SKM-1 treated with dmso at 0.1 percent for 144 hours (cell line): ENCODE data around the gene CDRT15.
A peak's percentile ranks its signal among the peaks of the same experiment; 100 is the strongest.
"Not testable (repeated sequence)": the region's sequence is repeated elsewhere in the genome, so short reads cannot be mapped to it uniquely, and the experiment has no call there.

Experiments used
- DNase-seq: peaks from one replicate; lab custom pipeline; 2025; ENCODE audit not compliant: unreplicated experiment; lab: John Stamatoyannopoulos, UW

Gene CDRT15

GRCh38 chr17:14207791-14208190 lies 28.9 kb downstream of the CDRT15 start:
- DNase-seq: no peak

- no peak for DNase-seq
Measured at GRCh38 chr17:14206891-14207290, 29.8 kb downstream of the CDRT15 start.

GRCh38 chr17:14205992-14206461 lies 30.6 kb downstream of the CDRT15 start:
- DNase-seq: no peak

DNA sequence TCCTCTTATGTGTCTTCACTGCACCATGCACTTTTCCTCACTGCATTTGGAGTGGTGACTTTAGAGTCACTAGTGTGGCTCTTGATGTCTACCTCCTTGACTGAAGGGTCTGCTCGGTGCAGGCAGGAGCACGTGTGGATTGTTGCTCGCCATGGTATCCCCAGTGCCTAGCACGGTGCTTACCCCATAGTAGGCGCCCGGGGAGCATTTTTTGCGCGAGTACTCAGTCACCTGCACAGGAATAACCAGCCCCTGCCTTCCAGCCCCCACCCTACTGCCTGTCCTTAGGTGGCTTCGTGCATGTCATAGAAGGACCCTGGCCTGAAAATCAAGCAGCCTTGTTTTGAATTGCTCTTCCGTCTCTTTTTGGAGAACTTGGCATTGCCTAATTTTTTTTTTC lies 31.3 kb downstream of the CDRT15 start:
- DNase-seq: no peak

DNA sequence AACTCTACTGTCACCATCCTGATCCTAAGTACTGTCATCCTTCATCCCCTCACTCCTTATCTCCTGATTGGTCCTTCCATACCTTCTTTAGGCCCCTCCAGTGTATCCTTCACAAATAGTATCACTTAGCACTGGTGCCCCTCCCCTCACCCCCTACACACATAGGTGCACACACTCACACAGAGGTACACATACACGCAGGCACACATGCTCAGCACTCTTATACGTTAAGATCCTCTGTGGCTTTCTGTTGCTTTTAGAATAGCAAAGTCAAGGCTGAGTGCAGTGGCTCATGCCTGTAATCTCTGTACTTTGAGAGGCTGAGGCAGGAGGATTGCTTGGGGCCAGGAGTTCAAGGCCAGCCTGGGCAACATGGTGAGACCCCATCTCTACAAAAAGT lies 32.1 kb downstream of the CDRT15 start:
- no peak for DNase-seq

DNA sequence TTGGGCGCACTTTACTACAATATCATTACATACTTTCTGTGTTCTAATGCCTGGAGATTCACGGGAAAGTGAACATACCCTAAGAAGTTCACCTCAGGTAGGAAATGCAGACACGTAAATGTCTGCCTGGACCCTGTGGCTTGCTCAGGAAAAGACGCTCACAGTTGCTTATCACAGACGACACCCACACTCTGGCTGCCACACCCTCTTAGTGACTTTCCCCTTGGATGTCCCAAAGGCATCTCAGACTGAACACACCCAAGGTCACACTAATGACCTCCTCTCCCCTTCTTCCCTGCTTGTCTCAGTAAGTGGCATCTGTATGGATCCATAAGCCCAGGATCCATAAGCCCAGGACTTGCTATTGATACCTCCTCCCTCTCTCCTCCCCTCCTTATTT lies 32.6 kb downstream of the CDRT15 start:
- no peak for DNase-seq

- no peak for DNase-seq
Measured at GRCh38 chr17:14203388-14203787, 33.3 kb downstream of the CDRT15 start.

GRCh38 chr17:14202388-14203166 lies 34.1 kb downstream of the CDRT15 start:
- no peak for DNase-seq

DNA sequence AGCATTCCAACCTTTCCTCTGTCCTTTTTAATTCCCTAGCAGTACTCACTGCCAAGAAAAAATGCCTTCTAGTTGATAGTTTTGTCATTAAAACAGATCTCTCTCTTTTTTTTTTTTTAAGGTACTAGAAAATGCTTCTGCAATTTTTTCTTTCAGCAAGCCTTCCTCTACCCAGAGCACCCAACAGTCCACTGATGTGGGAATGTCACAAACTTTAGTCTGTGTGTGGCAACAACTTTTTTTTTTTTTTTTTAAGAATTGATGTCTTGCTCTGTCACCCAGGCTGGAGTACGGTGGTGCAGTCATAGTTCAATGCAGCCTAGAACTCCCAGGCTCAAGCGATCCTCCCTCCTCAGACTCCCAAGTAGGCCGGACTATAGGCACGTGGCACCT lies 34.7 kb downstream of the CDRT15 start:
- no peak for DNase-seq

DNA sequence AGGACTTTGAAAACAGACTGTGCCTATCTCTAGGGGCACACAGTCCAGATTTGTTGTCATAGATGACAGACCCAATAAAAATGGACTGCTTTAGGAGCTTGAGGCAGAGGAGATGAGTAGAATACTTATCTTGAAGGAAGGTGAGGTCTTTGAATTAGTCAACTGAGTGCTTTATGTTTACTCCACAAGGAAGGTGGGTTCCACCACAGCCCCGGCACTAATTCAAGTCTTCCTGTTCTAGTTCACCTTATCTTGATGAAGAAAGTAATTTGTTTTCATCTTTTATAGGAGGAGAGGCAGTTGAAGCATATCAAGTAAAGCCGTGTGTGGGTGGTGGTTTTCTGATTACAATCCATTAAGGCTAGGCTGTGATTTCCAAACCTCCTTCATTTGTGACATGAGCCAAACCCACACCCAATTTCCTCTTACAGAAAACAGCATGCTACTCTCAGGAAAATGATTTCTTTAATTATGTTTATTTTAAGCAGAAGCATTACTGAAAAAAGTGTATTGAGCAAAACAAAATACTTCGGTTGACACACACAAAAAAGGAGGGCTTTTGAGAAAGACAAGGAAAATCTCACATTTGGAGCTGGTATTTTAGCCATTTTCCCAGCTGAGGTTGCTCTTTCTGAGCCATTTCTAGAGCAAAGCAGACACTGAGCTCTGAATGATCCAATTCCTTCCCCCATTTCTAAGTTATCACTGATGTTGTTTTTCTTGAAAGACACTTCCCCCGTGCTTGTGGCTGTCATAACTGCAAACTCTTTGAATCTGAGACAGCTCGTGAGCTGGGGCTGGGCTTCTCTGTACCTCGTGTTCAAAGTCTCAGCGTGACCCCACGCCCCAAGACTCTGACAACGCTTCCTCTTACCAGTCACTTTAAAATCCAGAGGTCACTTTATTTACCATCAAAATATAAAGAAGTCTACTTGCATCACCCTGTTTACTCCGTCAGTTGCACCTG lies 35.4 kb downstream of the CDRT15 start:
- DNase-seq: no peak

GRCh38 chr17:14200354-14200753 lies 36.3 kb downstream of the CDRT15 start:
- no peak for DNase-seq

DNA sequence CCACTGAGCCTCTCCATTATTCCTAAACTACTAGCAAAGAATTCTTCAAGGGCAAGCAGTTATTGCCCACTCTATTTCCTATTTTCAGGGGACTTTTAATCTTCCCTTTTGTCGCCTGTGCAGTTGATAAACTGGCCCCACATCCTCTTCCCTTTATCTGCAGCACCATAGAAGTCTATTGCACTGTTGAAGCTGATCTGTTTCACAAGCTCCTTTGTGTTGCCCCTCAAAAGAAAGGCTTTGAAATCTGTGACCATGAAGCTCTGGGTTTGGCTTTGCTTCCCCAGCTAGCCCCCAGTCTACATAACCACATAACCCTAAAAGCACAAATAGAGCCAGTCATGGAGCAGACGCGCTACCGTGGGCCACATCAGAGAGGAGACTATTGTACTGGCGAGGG lies 37.1 kb downstream of the CDRT15 start:
- DNase-seq: no peak

- no peak for DNase-seq
Measured at GRCh38 chr17:14198575-14198974, 38.1 kb downstream of the CDRT15 start.

GRCh38 chr17:14198013-14198412 lies 38.6 kb downstream of the CDRT15 start:
- no peak for DNase-seq

DNA sequence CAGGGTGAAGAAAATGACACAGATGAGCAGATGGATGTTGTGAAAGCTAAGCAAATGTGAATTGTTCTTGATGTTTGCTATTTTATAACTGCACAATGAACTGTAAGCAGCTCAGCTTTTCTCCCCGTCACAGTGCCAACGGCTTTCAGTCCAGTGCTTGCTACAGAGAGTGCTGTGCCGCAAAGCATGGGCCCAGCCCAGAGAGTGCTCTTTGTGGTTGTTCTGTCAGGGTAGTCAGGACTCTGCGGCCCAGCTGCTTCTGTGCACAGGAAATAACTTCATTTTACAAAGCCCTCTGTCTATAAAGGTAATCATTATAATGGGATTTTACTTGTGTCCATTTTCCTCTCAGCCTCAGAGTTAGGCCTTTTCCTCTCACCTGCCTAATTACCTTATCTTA lies 39.1 kb downstream of the CDRT15 start:
- no peak for DNase-seq

DNA sequence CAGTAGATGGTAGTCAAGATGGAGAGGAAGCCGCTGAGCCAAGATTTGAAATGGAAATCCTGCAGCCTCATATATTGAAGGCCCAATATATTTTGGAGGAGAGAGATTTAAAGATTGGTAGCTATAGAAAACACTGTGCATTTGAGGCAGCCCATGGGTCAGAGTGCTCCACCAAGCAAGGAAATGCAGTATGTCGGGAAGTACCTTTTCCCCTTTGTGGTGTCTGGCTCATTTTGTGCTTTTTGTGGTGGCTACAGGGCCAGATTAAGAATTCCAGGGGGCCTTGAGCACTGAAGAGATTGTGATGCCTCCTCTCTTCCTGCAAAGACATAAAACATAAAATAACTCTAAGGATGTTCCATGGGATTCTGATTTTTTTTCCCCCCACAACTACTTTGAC lies 39.6 kb downstream of the CDRT15 start:
- no peak for DNase-seq

- DNase-seq: peak; percentile 35
Measured at GRCh38 chr17:14196377-14196997, 40.2 kb downstream of the CDRT15 start.

DNA sequence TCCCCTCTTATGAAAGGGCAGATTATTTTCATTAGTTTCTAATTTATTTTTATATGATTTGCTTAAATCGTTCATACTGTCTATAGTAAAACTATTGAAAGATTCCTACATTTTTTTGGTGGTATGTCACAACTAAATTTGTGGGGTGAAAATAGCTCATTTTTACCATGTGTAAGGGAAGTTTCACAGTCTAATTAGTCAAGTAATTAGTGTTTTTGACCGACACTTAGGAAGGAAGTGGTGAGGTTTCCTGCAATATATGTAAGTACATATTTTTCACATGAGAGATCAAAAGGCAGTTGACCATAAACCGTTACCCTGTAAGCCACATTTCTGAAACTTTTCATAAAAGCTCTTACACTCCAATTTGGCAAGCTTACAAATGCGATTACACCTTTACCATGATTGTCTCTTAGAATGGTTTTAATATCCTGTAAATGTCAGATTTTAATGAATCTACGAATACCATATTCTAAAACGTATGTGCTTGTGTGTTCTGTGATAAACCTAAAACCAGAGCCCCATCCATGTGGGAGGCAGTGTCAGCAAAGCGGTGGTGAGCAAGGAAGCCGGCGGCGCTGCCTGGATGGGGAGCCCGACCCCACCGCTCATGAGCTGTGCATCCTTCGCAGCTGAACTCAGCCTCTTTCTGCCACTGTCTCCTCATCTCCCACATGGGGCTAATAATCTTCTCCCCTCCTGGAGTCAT lies 43.9 kb downstream of the CDRT15 start:
- DNase-seq: not testable (repeated sequence)

- not testable (repeated sequence) for DNase-seq
Measured at GRCh38 chr17:14192039-14192438, 44.6 kb downstream of the CDRT15 start.

DNA sequence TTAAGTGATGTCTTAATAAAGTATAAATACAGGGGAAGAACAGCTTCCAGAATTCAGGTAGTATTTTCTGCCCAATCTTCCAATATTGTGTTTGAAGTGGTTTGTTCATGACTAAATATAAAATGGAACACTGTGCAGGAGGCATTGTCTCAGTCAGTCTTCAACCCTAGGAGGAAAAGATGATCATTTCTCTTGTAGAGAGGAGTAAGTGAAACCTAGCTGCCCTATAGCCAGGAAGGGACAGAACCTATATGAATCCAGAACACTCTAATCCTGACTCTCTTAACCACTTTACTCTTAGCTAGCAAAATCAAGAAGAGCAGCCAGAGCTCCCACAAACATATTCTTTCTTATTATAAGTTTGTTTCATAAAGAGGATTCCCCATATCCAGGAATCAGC lies 45.2 kb downstream of the CDRT15 start:
- not testable (repeated sequence) for DNase-seq

- not testable (repeated sequence) for DNase-seq
Measured at GRCh38 chr17:14190774-14191173, 45.9 kb downstream of the CDRT15 start.
